ENCODE measurements around the gene PIP4P1.

- TF ChIP-seq POLR2AphosphoS5 (IDR thresholded peaks at IDR 0.05; ENCODE audit: low read depth, low read length) (no peak), CEBPB (IDR thresholded peaks at IDR 0.05; ENCODE audit: low read depth, low read length) (no peak), RFX5 (IDR thresholded peaks at IDR 0.05; ENCODE audit: borderline replicate concordance, low read depth, low read length) (no peak), CTCF (IDR thresholded peaks at IDR 0.05; ENCODE audit: control extremely low read depth in 1 of 3, insufficient read depth in 1 of 3, low read depth in 1 of 3, low read length in 3 of 3) (no peak)
Measured at GRCh38 chr14:20498622-20499021, 37.4 kb upstream of the PIP4P1 start.
